ENCODE measurements around the gene TNFSF11. TPM values are rescaled to one million over a fixed set of nuclear protein-coding genes. Genes with fewer than 3 reads are reported as not detected.

The TNFSF11 gene
- total and polyA plus RNA-seq, 12 donors, result not detected

- Histone ChIP-seq H3K36me3 (no peaks in the 10 kb centered on the region), H3K4me3 (no peak overlapping the region), H3K9me3 (no peaks in the 10 kb centered on the region), H3K4me1 (no peaks in the 10 kb centered on the region), H3K27me3 (peaks cover 0 to 39% (median 13%) of the 10 kb centered on the region in 7 donors), H3K27ac (no peak overlapping the region)
- no peak for DNase-seq
- intact Hi-C loops (cut with DNase I), result loop anchor here in 2 of 10 donors (10.0 kb wide), 1 partner anchor 158 kb away; no protein-coding TSS in a partner anchor
- WGBS, 2 donors, result 85 to 89% methylated on average over 5 of the region's 5 CpGs
- TF ChIP-seq CTCF (IDR thresholded peaks at IDR 0.05), result no peak
- ATAC-seq, result no peak
These were observed 83.0 kb downstream of the TNFSF11 start for GRCh38 chr13:42656958-42657357.

Other genes starting within 250 kb of the TNFSF11 start
- gene FAM216B, start 207.4 kb downstream of the TNFSF11 start, total RNA-seq, result 1 to 10 TPM in 3 of 10 donors, under 1 TPM in 7; 0.14 to 4.0 (median 0.72) TPM
- under 1 TPM; 0.12 to 0.15 TPM for gene FAM216B, start 207.4 kb downstream of the TNFSF11 start, polyA plus RNA-seq

Measured in heart right ventricle (tissue), 16 donors.